ENCODE data around the gene SLC66A1.

DNA sequence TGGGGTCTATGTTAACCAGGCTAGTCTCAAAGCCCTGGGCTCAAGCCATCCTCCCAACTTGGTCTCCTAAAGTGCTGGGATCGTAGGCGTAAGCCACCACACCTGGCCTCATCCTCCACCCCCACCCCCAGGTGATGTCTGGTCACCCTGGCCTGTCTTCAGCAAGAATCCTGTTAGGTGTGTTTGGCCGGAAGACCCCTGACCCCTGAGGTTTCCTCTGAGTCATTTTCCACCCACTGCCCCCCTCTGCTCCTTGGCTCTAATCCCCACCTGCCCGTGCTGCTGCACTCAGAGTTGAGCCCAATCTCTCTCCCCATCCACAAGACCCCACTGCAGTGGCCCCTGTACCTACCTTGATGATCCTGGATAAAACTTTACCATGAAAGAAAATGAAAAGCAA lies 25.2 kb downstream of the SLC66A1 start:
- TF ChIP-seq POLR2AphosphoS5 (IDR thresholded peaks at IDR 0.05; ENCODE audit: low read depth) (no peak), GABPA (IDR thresholded peaks at IDR 0.05; ENCODE audit: low read depth) (no peak)
- TF ChIP-seq, protein P1, sequence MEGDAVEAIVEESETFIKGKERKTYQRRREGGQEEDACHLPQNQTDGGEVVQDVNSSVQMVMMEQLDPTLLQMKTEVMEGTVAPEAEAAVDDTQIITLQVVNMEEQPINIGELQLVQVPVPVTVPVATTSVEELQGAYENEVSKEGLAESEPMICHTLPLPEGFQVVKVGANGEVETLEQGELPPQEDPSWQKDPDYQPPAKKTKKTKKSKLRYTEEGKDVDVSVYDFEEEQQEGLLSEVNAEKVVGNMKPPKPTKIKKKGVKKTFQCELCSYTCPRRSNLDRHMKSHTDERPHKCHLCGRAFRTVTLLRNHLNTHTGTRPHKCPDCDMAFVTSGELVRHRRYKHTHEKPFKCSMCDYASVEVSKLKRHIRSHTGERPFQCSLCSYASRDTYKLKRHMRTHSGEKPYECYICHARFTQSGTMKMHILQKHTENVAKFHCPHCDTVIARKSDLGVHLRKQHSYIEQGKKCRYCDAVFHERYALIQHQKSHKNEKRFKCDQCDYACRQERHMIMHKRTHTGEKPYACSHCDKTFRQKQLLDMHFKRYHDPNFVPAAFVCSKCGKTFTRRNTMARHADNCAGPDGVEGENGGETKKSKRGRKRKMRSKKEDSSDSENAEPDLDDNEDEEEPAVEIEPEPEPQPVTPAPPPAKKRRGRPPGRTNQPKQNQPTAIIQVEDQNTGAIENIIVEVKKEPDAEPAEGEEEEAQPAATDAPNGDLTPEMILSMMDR (IDR thresholded peaks at IDR 0.05; ENCODE audit: insufficient read depth, low read length) = no peak
- TF ChIP-seq, protein P2, sequence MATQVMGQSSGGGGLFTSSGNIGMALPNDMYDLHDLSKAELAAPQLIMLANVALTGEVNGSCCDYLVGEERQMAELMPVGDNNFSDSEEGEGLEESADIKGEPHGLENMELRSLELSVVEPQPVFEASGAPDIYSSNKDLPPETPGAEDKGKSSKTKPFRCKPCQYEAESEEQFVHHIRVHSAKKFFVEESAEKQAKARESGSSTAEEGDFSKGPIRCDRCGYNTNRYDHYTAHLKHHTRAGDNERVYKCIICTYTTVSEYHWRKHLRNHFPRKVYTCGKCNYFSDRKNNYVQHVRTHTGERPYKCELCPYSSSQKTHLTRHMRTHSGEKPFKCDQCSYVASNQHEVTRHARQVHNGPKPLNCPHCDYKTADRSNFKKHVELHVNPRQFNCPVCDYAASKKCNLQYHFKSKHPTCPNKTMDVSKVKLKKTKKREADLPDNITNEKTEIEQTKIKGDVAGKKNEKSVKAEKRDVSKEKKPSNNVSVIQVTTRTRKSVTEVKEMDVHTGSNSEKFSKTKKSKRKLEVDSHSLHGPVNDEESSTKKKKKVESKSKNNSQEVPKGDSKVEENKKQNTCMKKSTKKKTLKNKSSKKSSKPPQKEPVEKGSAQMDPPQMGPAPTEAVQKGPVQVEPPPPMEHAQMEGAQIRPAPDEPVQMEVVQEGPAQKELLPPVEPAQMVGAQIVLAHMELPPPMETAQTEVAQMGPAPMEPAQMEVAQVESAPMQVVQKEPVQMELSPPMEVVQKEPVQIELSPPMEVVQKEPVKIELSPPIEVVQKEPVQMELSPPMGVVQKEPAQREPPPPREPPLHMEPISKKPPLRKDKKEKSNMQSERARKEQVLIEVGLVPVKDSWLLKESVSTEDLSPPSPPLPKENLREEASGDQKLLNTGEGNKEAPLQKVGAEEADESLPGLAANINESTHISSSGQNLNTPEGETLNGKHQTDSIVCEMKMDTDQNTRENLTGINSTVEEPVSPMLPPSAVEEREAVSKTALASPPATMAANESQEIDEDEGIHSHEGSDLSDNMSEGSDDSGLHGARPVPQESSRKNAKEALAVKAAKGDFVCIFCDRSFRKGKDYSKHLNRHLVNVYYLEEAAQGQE (IDR thresholded peaks at IDR 0.05; ENCODE audit: insufficient replicate concordance, low read depth) = no peak

Data from HL-60 (cell line).